Stimulated activated CD8-positive, alpha-beta memory T cell treated with anti-CD3 and anti-CD28 coated beads, Interleukin-12 subunit alpha, Interleukin-12 subunit beta, amount 100 ng/mL, for 1 hour (primary cell): ENCODE results near the gene ZSCAN5B.
"Not testable (repeated sequence)": the region's sequence is repeated elsewhere in the genome, so short reads cannot be mapped to it uniquely, and the experiment has no call there.

ENCODE experiments used
- DNase-seq: peaks from one replicate; pipeline ENCODE4 v3.0.0-alpha.2; 2020; ENCODE audit warnings: low read depth

Gene ZSCAN5B

DNA sequence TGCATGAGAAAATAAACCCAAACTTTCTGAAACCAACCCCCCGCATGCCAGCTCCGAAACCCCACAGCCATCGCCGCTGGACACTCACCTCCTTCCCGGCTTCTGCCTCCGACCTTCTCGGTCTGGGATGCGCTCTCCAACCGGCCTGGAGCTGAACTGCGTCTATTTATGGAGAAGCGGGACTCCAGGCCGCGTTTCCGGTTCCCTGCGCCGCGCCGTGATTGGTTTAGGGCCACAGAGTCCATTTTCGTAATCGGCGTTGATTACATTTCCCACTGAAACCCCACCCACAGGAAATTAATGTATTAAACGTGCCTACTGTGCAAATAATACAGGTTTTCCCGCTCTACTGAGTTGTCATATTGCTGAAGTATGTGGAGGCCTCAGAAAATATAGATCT lies at the start of gene ZSCAN5B:
ZSCAN5B (minus strand) TSS at position 138 of the 400 bp plus-strand sequence. CDS start 4,731 bp downstream, outside the sequence.
- not testable (repeated sequence) for DNase-seq

- not testable (repeated sequence) for DNase-seq
Observed at GRCh38 chr19:56245764-56246163, 48.2 kb upstream of the ZSCAN5B start.

DNA sequence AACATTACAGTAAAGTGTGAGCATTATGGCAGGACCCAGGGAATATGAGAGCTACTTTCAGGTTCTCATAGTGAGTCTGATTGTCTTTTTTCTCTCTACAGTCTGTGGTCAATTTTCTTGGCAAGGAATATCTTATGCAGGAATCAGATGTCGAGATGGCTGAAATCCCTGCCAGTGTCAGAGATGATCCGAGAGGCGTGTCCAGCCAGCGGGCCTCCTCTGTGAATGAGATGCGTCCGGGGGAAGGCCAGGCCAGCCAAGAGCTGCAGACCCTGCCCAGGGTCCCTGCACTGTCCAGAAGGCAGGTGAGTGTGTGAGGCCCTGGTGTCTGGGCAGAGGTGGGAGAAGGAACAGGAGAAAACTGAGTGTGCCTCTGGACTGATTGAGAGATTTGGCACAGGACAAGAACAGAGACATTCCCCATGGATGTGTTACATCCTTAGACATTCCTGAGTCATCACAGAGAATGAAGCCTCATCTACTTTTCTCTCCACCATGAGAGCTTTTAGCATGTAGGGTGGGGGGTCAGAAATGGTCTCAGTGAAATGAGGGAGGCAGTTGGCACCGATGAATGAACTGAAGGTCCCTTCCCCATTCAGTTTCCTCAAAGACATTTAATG lies 47.6 kb upstream of the ZSCAN5B start:
- DNase-seq = no peak

GRCh38 chr19:56223481-56223880 lies 25.9 kb upstream of the ZSCAN5B start:
- no peak for DNase-seq

- DNase-seq = no peak
Observed at GRCh38 chr19:56222901-56223300, 25.3 kb upstream of the ZSCAN5B start.

DNA sequence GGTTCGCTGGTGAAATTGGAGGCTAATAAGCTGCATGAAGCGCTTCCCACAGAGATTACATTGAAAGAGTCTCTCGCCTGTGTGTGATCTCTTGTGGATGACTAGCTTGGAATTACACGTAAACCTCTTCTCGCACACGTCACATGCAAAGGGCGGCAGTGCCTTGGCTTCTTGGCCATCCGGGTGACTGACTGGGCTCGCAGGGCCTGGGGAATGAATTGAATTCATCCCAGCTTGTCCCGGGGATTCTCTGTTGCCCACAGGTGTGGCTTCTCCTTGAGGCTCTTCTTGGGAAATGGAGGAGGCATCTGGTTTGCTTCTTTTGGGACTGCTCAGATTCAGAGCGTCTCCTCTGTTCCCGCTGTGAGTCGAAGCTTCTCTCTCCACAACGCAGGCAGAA lies 24.3 kb upstream of the ZSCAN5B start:
- DNase-seq = no peak

DNA sequence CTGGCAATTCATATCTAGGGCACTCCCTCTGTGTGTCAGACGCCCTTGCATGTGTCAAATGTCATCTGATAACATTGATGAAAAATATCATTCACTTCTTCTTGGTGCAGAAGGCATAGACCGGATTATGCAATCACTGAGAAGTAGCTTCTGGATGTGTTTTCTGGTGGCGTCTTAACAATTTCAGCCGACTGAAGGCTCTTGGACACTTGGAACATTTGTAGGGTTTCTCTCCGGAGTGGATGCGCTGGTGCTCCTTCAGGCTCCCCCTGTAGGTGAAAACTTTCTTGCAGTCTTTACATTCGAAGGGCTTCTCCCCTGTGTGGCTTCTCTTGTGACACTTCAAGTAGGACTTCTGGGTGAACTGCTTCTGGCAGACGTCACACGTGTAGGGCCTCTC lies 23.9 kb upstream of the ZSCAN5B start:
- not testable (repeated sequence) for DNase-seq

GRCh38 chr19:56218961-56219360 lies 21.4 kb upstream of the ZSCAN5B start:
- no peak for DNase-seq

DNA sequence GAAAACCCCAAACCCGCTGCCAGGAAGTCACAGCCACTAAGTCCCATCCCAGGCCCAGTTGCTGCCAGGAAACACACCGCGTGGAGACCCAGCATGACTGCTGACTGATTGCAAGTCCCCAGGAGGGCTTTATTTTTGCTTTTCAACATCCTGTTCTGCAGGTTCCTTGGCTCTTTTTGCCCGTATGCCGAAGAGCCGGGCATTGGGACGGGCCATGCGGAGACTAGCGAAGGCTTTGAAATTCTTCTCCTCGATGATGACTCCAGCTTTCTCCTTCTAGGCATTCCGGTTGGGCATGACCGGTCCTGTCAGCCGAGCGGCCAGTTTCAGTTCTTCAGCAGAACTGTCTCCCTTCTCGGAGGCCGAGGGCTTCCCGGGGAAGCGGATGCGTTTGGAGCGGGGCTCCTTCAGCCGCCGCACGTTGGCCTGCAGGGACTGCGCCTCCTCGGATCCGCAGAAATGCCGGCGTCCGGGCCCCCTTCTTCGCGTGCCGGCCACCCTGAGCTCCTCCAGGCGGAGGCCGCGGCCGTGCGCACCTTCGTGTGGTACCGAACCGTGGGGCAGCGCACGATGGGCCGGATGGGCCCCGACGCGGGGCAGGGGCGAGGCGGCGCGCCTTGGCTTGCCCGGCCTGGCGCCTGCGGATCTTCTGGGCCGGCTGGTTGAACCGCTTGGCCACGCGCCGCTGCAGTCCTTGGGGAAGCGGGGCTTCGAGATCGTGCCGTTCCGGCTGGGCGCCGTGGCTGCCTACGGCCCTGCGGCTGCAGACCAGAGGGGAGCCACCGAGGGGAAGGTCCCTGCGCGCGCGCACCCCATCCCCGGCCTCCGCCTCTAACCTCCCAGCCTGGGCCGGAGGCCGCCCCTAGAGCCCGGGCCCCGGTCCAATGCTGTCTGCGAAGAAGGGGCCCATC lies 19.7 kb upstream of the ZSCAN5B start:
- DNase-seq = no peak

- DNase-seq = no peak
Observed at GRCh38 chr19:56211718-56212117, 14.1 kb upstream of the ZSCAN5B start.

GRCh38 chr19:56210036-56210435 lies 12.5 kb upstream of the ZSCAN5B start:
- not testable (repeated sequence) for DNase-seq

DNA sequence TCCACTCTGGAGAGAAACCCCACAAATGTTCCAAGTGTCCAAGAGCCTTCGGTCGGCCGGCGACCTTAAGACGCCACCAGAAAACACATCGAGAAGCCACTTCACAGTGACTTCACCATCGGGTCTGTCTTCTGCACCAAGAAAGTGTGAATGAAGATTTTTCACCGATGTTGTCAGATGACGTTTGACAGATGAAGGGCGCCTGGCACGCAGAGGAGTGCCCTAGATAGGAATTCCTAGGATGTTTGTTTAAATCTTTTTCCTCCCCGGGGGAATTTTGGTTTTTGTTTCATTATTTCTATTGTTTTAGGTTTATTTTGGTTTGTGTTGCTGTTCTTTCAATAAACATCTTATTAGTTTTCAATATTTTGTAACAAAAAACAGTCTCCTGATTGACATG lies 11.5 kb upstream of the ZSCAN5B start:
- DNase-seq = no peak

DNA sequence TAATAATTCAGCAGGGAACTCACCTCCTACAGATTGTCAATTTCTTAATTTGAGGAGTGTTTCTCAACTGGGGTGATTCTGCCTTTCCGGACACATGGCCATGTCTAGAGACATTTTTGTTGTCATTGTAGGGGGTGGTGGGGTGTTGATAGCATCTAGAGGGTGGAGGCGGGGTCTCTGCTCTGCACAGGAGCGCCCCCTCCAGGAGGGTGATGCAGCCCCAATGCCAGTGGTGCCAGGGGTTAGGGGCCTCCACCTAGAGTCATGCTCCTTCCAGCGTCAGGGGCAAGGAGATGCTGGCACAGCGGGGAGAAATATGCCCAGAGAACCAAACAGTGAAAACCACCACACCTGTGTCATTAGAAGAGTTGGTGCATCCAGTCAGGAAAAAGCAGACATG lies 10.0 kb upstream of the ZSCAN5B start:
- DNase-seq = not testable (repeated sequence)

DNA sequence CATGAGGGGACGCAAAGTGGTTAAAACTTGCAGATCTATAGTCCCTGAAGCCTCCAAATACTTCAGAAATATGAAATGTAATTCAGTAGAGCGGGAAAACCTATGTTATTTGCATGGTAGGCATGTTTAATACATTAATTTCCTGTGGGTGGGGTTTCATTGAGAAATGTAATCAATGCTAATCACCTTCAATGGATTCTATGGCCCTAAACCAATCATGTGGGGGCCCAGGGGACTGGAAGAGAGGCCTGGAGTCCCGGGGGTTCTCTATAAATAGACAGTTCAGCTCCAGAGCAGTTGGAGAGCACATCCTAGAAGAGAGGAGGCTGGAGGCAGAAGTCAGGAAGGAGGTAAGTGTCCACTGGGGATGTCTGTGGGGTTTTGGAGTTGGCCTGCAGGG lies 4.4 kb upstream of the ZSCAN5B start, which contains the start of gene ZSCAN5C:
ZSCAN5C (plus strand) TSS at position 301 of the 400 bp plus-strand sequence. CDS start 3,641 bp downstream, outside the sequence.
- DNase-seq = no peak

DNA sequence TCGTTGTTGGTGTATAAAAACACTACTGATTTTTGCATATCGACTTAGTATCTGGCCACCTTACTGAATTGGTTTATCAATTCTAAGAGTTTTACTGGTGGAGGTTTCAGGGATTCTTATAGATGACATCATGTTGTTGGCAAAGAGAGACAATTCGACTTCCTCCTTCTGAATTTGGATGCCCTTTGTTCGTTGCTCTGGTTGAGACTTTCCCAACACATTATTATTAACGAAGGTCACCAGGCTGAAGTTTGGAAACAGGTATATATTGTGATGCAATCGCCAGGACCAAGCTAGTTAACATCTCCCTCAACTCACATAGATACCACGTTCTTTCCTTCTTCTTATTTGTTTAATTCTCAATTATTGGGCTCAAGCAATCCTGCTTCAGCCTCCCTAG lies 2.1 kb upstream of the ZSCAN5B start:
- no peak for DNase-seq

GRCh38 chr19:56193981-56194640 lies 3.5 kb downstream of the ZSCAN5B start:
- no peak for DNase-seq

GRCh38 chr19:56191711-56192110 lies 5.9 kb downstream of the ZSCAN5B start:
- DNase-seq = no peak

DNA sequence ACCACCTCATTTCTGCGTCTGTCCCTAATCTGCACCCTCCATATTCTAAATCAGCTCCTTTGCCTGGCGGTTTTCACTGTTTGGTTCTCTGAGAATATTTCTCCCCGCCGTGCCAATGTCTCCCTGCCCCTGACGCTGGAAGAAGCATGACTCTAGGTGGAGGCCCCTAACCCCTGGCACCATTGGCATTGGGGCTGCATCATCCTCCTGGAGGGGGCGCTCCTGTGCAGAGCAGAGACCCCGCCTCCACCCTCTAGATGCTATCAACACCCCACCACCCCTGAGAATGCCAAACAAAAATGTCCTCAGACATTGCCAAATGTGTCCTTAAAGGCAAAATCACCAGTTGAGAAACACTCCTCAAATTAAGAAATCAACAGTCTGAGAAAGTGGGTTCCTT lies 6.5 kb downstream of the ZSCAN5B start:
- no peak for DNase-seq

DNA sequence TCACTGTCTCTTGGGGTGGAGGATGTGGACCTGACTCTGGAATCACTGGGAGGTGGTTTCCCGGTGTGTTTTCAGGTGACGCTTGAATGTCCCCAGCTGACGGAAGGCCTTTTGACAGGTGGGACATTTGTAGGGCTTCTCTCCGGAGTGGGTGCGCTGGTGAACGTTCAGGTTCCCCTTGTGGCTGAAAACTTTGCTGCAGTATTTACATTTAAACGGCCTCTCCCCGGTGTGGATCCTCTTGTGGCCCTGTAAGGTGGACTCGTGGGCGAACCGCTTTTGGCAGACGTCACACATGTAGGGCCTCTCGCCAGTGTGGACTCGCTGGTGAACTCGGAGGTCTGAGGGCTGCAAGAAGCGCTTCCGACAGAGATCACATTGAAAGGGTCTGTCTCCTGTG lies 7.8 kb downstream of the ZSCAN5B start:
- DNase-seq = no peak

DNA sequence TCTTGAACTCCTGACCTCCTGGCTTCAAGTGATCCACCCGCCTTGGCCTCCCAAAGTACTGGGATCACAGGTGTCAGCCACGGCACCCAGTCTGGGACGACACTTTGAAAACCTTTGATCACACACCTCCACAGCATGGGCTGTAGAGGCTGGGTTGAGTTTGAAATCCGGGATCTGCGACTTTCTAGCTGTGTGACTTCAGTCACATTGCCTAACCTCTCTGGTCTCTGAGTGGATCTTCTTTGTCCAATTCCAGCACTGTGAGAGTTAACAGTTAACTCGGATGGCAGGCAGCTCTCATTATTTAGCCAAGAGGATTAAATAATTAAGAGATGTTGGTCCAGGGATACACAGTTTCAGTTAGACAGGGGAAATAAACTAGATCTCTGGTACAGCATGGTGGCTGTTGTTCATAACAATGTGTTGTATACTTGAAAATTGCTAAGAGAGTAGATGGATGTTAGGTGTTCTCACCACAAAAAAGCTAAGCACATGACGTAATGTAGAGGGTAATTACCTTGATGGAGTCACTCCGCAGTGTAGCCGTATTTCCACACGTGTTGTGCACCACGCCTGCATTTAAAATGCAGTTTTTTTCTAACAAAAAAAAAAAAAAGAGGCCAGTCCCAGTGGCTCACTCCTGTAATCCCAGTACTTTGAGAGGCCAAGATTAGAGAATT lies 19.9 kb downstream of the ZSCAN5B start:
- DNase-seq = no peak

DNA sequence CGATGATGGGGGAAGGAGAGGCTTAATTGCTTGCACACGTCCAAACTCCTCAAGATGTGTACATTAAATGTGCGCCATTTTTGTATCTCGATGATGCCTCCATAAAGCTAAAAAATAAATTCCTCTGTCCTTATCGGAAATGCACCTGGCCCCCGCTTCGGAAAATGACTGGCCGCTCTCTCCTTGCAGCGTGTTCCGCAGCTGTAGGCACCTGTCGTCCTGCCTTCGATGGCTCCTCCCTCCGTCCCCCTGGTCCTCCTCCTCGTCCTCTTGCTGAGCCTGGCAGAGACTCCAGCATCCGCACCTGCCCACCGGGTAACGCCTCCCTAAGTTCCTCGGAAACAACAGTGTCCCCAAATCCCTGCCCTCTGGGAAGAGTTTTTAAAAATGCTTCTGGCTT lies 20.7 kb downstream of the ZSCAN5B start:
- DNase-seq = no peak

- not testable (repeated sequence) for DNase-seq
Observed at GRCh38 chr19:56176310-56176709, 21.3 kb downstream of the ZSCAN5B start.
